H1 (cell line): ENCODE data around the gene DPF1. TPM values are rescaled to one million over a fixed set of nuclear protein-coding genes. Genes with fewer than 3 reads are reported as not detected.
A peak's percentile ranks its signal among the peaks of the same experiment; 100 is the strongest.

ENCODE experiments used
- CTCF ChIA-PET: fragments of 300-600 bp; sonication (Branson Sonifier 250); formaldehyde crosslinking; loops from one replicate; lab custom pipeline; 2021; ENCODE audit not compliant: partially characterized antibody; lab: Charles Lee
- POLR2A ChIA-PET: fragments of 300-600 bp; sonication (Branson Sonifier 250); formaldehyde crosslinking; loops from one replicate; lab custom pipeline; 2021; ENCODE audit warnings: inconsistent platforms; ENCODE audit not compliant: partially characterized antibody; lab: Charles Lee
- DNase-seq, 2 experiments: peaks; one replicate each; pipeline versions ENCODE4 v3.0.0 to v3.0.0-alpha.2; 2010 to 2022; ENCODE audit warnings: low spot score in 2 of 2, low read depth in 1 of 2, mixed read lengths in 1 of 2
- FAIRE-seq: peaks from 2 replicates; lab custom pipeline; 2011; peaks lifted over from hg19 to GRCh38; lab: Jason Lieb, UNC
- H2AFZ ChIP-seq: 2 replicates; pipeline ENCODE4 v1.8.1; 2012; ENCODE audit warnings: low read length, inconsistent platforms
- H2AK5ac ChIP-seq: 2 replicates; pipeline ENCODE4 v1.6.1; 2013; ENCODE audit warnings: low read depth, low read length
- H2BK120ac ChIP-seq: replicated peaks from 2 replicates; pipeline ENCODE3; 2013; ENCODE audit warnings: low read depth, low read length, inconsistent platforms
- H2BK12ac ChIP-seq: 2 replicates; pipeline ENCODE4 v1.6.1; 2013; ENCODE audit warnings: low read depth, low read length
- H2BK15ac ChIP-seq: 2 replicates; pipeline ENCODE4 v1.6.1; 2013; ENCODE audit warnings: low read length
- H2BK20ac ChIP-seq: 2 replicates; pipeline ENCODE4 v1.6.1; 2013; ENCODE audit warnings: low read length
- H2BK5ac ChIP-seq: 2 replicates; pipeline ENCODE4 v1.6.1; 2013; ENCODE audit warnings: low read depth, low read length
- H3K14ac ChIP-seq: 2 replicates; pipeline ENCODE4 v1.6.1; 2013; ENCODE audit warnings: inconsistent platforms; ENCODE audit not compliant: insufficient read length
- H3K18ac ChIP-seq: 2 replicates; pipeline ENCODE4 v1.6.1; 2013; ENCODE audit warnings: low read length; ENCODE audit errors: extremely low read depth
- H3K23ac ChIP-seq: 2 replicates; pipeline ENCODE4 v1.6.1; 2013; ENCODE audit warnings: inconsistent platforms; ENCODE audit not compliant: insufficient read length
- H3K23me2 ChIP-seq: 2 replicates; pipeline ENCODE4 v1.6.1; 2013; ENCODE audit warnings: low read depth, low read length
- H3K27ac ChIP-seq: 2 replicates; pipeline ENCODE4 v1.6.1; 2011; ENCODE audit warnings: low read depth, low read length, inconsistent platforms
- H3K27me3 ChIP-seq, 4 experiments: replicated peaks in 1 of 4; 1 replicate in 1 of 4; 2 replicates in 3 of 4; pipeline versions ENCODE4 v1.6.1 to v1.8.1; 2011 to 2013; ENCODE audit warnings: low read length in 3 of 4, mild to moderate bottlenecking in 3 of 4, inconsistent platforms in 2 of 4, mixed read lengths in 2 of 4, moderate library complexity in 1 of 4; ENCODE audit not compliant: control insufficient read depth in 3 of 4, insufficient read depth in 3 of 4; ENCODE audit errors: extremely low read depth in 1 of 4
- H3K36me3 ChIP-seq, 4 experiments: 2 replicates each; pipeline versions ENCODE4 v1.6.1 to v1.8.1; 2011 to 2013; ENCODE audit warnings: mild to moderate bottlenecking in 4 of 4, low read length in 3 of 4, moderate library complexity in 2 of 4, control low read depth in 1 of 4, inconsistent platforms in 1 of 4; ENCODE audit not compliant: insufficient read depth in 4 of 4, control insufficient read depth in 2 of 4
- H3K4ac ChIP-seq: replicated peaks from 2 replicates; pipeline ENCODE3; 2013; ENCODE audit warnings: low read length, low read depth, mixed read lengths, inconsistent platforms; ENCODE audit not compliant: insufficient read length
- H3K4me1 ChIP-seq, 4 experiments: replicated peaks in 1 of 4; 1 replicate in 1 of 4; 2 replicates in 3 of 4; pipeline versions ENCODE4 v1.6.1 to v1.8.1; 2011 to 2013; ENCODE audit warnings: low read length in 3 of 4, inconsistent platforms in 2 of 4, mixed read lengths in 1 of 4; ENCODE audit not compliant: insufficient read depth in 4 of 4, control insufficient read depth in 3 of 4
- H3K4me2 ChIP-seq, 2 experiments: 2 replicates each; pipeline versions ENCODE4 v1.6.1 to v1.8.1; 2011 to 2013; ENCODE audit warnings: low read depth in 2 of 2, low read length in 2 of 2, control low read depth in 1 of 2, inconsistent platforms in 1 of 2, mild to moderate bottlenecking in 1 of 2; ENCODE audit not compliant: insufficient read depth in 1 of 2
- H3K4me3 ChIP-seq, 4 experiments: fragments of 200-600, 300-600 bp in 1 of 4; sonication (generic), shearing (Covaris generic), sonication (Bioruptor Twin) in 1 of 4; 2 replicates each; pipeline versions ENCODE4 v1.5.1 to v1.8.1; 2011 to 2016; ENCODE audit warnings: low read length in 4 of 4, low read depth in 3 of 4, control low read depth in 2 of 4, inconsistent platforms in 2 of 4, mild to moderate bottlenecking in 2 of 4, mixed read lengths in 1 of 4, moderate library complexity in 1 of 4; ENCODE audit not compliant: insufficient read depth in 2 of 4; ENCODE audit errors: extremely low read depth in 1 of 4
- H3K56ac ChIP-seq: replicated peaks from 2 replicates; pipeline ENCODE3; 2013; ENCODE audit warnings: low read depth, mild to moderate bottlenecking, mixed read lengths, low read length, inconsistent platforms; ENCODE audit not compliant: insufficient read length
- H3K79me1 ChIP-seq: 2 replicates; pipeline ENCODE4 v1.6.1; 2013; ENCODE audit warnings: low read depth, low read length, control low read depth
- H3K79me2 ChIP-seq, 2 experiments: 2 replicates each; pipeline versions ENCODE4 v1.6.1 to v1.8.1; 2012 to 2013; ENCODE audit warnings: low read length in 2 of 2, mild to moderate bottlenecking in 2 of 2, inconsistent platforms in 1 of 2; ENCODE audit not compliant: insufficient read depth in 2 of 2, control insufficient read depth in 1 of 2
- H3K9ac ChIP-seq, 4 experiments: replicated peaks in 1 of 4; 1 replicate in 1 of 4; 2 replicates in 3 of 4; pipeline versions ENCODE4 v1.6.1 to v1.8.1; 2011 to 2013; ENCODE audit warnings: low read depth in 3 of 4, low read length in 3 of 4, control low read depth in 2 of 4, mild to moderate bottlenecking in 2 of 4, moderate library complexity in 2 of 4, inconsistent platforms in 1 of 4; ENCODE audit errors: extremely low read depth in 1 of 4
- H3K9me3 ChIP-seq, 2 experiments: 2 replicates each; pipeline versions ENCODE4 v1.6.1 to v1.8.1; 2012 to 2013; ENCODE audit warnings: mild to moderate bottlenecking in 2 of 2, moderate library complexity in 2 of 2, control low read depth in 1 of 2, inconsistent platforms in 1 of 2, low read depth in 1 of 2, low read length in 1 of 2, mixed read lengths in 1 of 2; ENCODE audit not compliant: insufficient read depth in 2 of 2
- H4K20me1 ChIP-seq, 2 experiments: replicated peaks in 1 of 2; 2 replicates each; pipeline versions ENCODE3 to v1.8.1; 2011 to 2013; ENCODE audit warnings: inconsistent platforms in 2 of 2, low read length in 2 of 2, mild to moderate bottlenecking in 1 of 2; ENCODE audit not compliant: insufficient read depth in 2 of 2, control insufficient read depth in 1 of 2
- H4K5ac ChIP-seq: 2 replicates; pipeline ENCODE4 v1.6.1; 2013; ENCODE audit warnings: low read length, low read depth, mixed read lengths, inconsistent platforms; ENCODE audit not compliant: insufficient read length
- H4K8ac ChIP-seq: 2 replicates; pipeline ENCODE4 v1.8.0; 2013; ENCODE audit warnings: mild to moderate bottlenecking, moderate library complexity, low read length, inconsistent platforms; ENCODE audit not compliant: insufficient read depth; ENCODE audit errors: extremely low read depth
- H4K91ac ChIP-seq: replicated peaks from 2 replicates; pipeline ENCODE3; 2013; ENCODE audit warnings: low read length, mixed read lengths, inconsistent platforms; ENCODE audit not compliant: insufficient read length
- CHD1 ChIP-seq: IDR thresholded peaks from 2 replicates; pipeline ENCODE4 v1.6.1; 2012; ENCODE audit warnings: low read depth, low read length, improper control_type of control experiment
- CTBP2 ChIP-seq: IDR thresholded peaks from 2 replicates; pipeline ENCODE4 v1.7.0; 2011; ENCODE audit warnings: borderline replicate concordance, mild to moderate bottlenecking, moderate library complexity, mixed read lengths, low read length; ENCODE audit not compliant: insufficient read depth, insufficient read length
- FOSL1 ChIP-seq: IDR thresholded peaks from 2 replicates; pipeline ENCODE4 v1.6.1; 2011; ENCODE audit warnings: mild to moderate bottlenecking, low read depth, low read length, moderate library complexity; ENCODE audit not compliant: insufficient read depth
- HDAC6 ChIP-seq: IDR thresholded peaks from one replicate; pipeline ENCODE4 v1.7.1; 2012; ENCODE audit warnings: low read depth, mild to moderate bottlenecking, inconsistent platforms, low read length, moderate library complexity
- JUN ChIP-seq: IDR thresholded peaks from 2 replicates; pipeline ENCODE4 v1.6.1; 2011; ENCODE audit warnings: low read depth, mild to moderate bottlenecking, improper control_type of control experiment, low read length
- KDM5A ChIP-seq: fragments of 200-600 bp; IDR thresholded peaks from 2 replicates; pipeline ENCODE4 v1.7.1; 2012; ENCODE audit warnings: mild to moderate bottlenecking, low read length, inconsistent platforms, mixed read lengths
- RAD21 ChIP-seq, 2 experiments: IDR thresholded peaks in 1 of 2; conservative IDR thresholded peaks in 1 of 2; 2 replicates each; pipeline ENCODE4 v1.6.1; 2011; ENCODE audit warnings: low read depth in 2 of 2, low read length in 2 of 2, improper control_type of control experiment in 1 of 2, inconsistent platforms in 1 of 2, mild to moderate bottlenecking in 1 of 2, moderate library complexity in 1 of 2
- SP1 ChIP-seq: IDR thresholded peaks from 2 replicates; pipeline ENCODE4 v1.6.1; 2011; ENCODE audit warnings: low read depth, low read length
- SP4 ChIP-seq: IDR thresholded peaks from 2 replicates; pipeline ENCODE4 v1.6.1; 2012; ENCODE audit warnings: low read length, inconsistent platforms
- TCF12 ChIP-seq: IDR thresholded peaks from 2 replicates; pipeline ENCODE4 v1.6.1; 2011; ENCODE audit warnings: low read depth, mild to moderate bottlenecking, low read length
- USF2 ChIP-seq: IDR thresholded peaks from 2 replicates; pipeline ENCODE4 v1.6.1; 2011; ENCODE audit warnings: low read length, improper control_type of control experiment
- ZNF274 ChIP-seq: IDR thresholded peaks from 2 replicates; pipeline ENCODE4 v1.7.0; 2012; ENCODE audit warnings: low read length, borderline replicate concordance; ENCODE audit errors: extremely low read depth
- WGBS, 2 experiments: shearing (Covaris generic) in 1 of 2; methylation state at CpG; one replicate each; pipeline versions ENCODE4 v1.1.6 to v1.1.7; 2013 to 2015; ENCODE audit warnings: low lambda C conversion rate in 2 of 2, mixed read lengths in 2 of 2, inconsistent platforms in 1 of 2, low coverage in 1 of 2, missing lambda C conversion rate in 1 of 2; ENCODE audit not compliant: insufficient replicate concordance in 2 of 2, insufficient coverage in 1 of 2, insufficient read length in 1 of 2; ENCODE audit errors: extremely low coverage in 1 of 2, missing lambda C conversion rate in 1 of 2; 5-methylcytosine and 5-hydroxymethylcytosine counted together
- polyA plus RNA-seq, 7 experiments: library from polyadenylated mRNA; depleted of rRNA in 3 of 7; stranded (reverse) in 5 of 7; unstranded in 2 of 7; fragments of >200 nt in 5 of 7; fragments of 200-250 nt in 2 of 7; gene quantifications; 1 replicate in 5 of 7; 2 replicates in 1 of 7; 4 replicates in 1 of 7; pipeline versions ENCODE4 v1.2.1 to v1.2.3, GENCODE V29; 2011 to 2013; ENCODE audit warnings: missing spikeins in 2 of 7, mixed read lengths in 2 of 7
- total RNA-seq: library from RNA; stranded (reverse); fragmentation: NEBNext Ultra II Directional; extraction: Animal tissue kit (Norgen Biotek cat#: 25700); gene quantifications from 2 replicates; pipeline ENCODE4 v1.2.1, GENCODE V29; 2021

The DPF1 gene
- total and polyA plus RNA-seq, 2 of the 8 experiments (the other 6 are each of a cell fraction or from before 2014, with no cell fraction given), result 12.9 to 15.6 TPM

GRCh38 chr19:38262585-38263268, 38.7 kb upstream of the DPF1 start:
- H3K4me1 ChIP-seq, result peaks cover 12 to 29% (median 15%) of the 10 kb centered on the region in 4 experiments
- H3K27me3 ChIP-seq, result no peaks in the 10 kb centered on the region
- POLR2A ChIA-PET, result interaction anchor here (0.7 kb wide), 1 partner anchor 80 kb away, joined by 3 read pairs; no protein-coding TSS in a partner anchor
- no peak overlapping the region for H4K91ac ChIP-seq
- no peak overlapping the region for H3K4me3 ChIP-seq
- H3K9me3 ChIP-seq, result no peaks in the 10 kb centered on the region
- FAIRE-seq (no peak), DNase-seq (no peak)
- peak overlapping the region in 1 of 2 experiments; percentile 100; a peak in 1 of 4 replicates for H3K4me2 ChIP-seq
- H3K79me2 ChIP-seq, result peaks cover 21 to 28% of the 10 kb centered on the region in 2 experiments
- no peak overlapping the region for H2BK20ac ChIP-seq
- peaks cover 14% of the 10 kb centered on the region for H3K79me1 ChIP-seq
- H2BK15ac ChIP-seq, result no peak overlapping the region
- H4K8ac ChIP-seq, result no peak overlapping the region
- no peak overlapping the region for H3K18ac ChIP-seq
- no peak overlapping the region for H2BK5ac ChIP-seq
- WGBS, 2 experiments, result 92% methylated on average over 7 of the region's 7 CpGs; no CpG with 5 or more reads in 1 of the 2 experiments
- no peak overlapping the region for H2AFZ ChIP-seq
- no peak overlapping the region for H3K23ac ChIP-seq
- H3K14ac ChIP-seq, result no peak overlapping the region
- H2BK120ac ChIP-seq, result no peak overlapping the region
- H4K5ac ChIP-seq, result no peak overlapping the region
- H3K9ac ChIP-seq, result no peak overlapping the region
- H3K23me2 ChIP-seq, result peaks cover 7% of the 10 kb centered on the region
- H2BK12ac ChIP-seq, result peak overlapping the region; percentile 41; the same call in 1 of the 2 replicates
- no peak overlapping the region for H3K27ac ChIP-seq
- no peak overlapping the region for H2AK5ac ChIP-seq
- CTCF ChIA-PET, result no interaction called here
- no peak overlapping the region for H3K4ac ChIP-seq
- H3K36me3 ChIP-seq, result 0 out of 8 replicates have a peak, but pooled peaks cover 0 to 3% (median 0%) of the 10 kb centered on the region in 4 experiments
- H3K56ac ChIP-seq, result no peak overlapping the region
- H4K20me1 ChIP-seq, result peaks cover 2 to 10% of the 10 kb centered on the region in 2 experiments
- no peak for TF ChIP-seq KDM5A
- TF ChIP-seq HDAC6, result no peak
- TF ChIP-seq TCF12, result no peak
- TF ChIP-seq FOSL1, result no peak
- TF ChIP-seq SP1, result no peak
- TF ChIP-seq JUN, result no peak
- TF ChIP-seq ZNF274, result no peak
- no peak for TF ChIP-seq CTBP2
- no peak for TF ChIP-seq SP4
- no peak for TF ChIP-seq USF2
- TF ChIP-seq CHD1, result no peak
- no peak for TF ChIP-seq RAD21 (IDR thresholded peaks at IDR 0.05 in 1 of 2, conservative IDR thresholded peaks at IDR 0.05 in 1 of 2; ENCODE audit: low read depth in 2 of 2, low read length in 2 of 2)
